SH-SY5Y (cell line): ENCODE measurements around the gene SHISA7.

Experiments
- GATA2 ChIP-seq: IDR thresholded peaks from 2 replicates; pipeline ENCODE4 v1.6.1; 2011; ENCODE audit warnings: mild to moderate bottlenecking, low read depth, low read length
- GATA3 ChIP-seq: IDR thresholded peaks from 2 replicates; pipeline ENCODE4 v1.6.1; 2011; ENCODE audit warnings: low read depth, mild to moderate bottlenecking, low read length, moderate library complexity

The SHISA7 gene

DNA sequence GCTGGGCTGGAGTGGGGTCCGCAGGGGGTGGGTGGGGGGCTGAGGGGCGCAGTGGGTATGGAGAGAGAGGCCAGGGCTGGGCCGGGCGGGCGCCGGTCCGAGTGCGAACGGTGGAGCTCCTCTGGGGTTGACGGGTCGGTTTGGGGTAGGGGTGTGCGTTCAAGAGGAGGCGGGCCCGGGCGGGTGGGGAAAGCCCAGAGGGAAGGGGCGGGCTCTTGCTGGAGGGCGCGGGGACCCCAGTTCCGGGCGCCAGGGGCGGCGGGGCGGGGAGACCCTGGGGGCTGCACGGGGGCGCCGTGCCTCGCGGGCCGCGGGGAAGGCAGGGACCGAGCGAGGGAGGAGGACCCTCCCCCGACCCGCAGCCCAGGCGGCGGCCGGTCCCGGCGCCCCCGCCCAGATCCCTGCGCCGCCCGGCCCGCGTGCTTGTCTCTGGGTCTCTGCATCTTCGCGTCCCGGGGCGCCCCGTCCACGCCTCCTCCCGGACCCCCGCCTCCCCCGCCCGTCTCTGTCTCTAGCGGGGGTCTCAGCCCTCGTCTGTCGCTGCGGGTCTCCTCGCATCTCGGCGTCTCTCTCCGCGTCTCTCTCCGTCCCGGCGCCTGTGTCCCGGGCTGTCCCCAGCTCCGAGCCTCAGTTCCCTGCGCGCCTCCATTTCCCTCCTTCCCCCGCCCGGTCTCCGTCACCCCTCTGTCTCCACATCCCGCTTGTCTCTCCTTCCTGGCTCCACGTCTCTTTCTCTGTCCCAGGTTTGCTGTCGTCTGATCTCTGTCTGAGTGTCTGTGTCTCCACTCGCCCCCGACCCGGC lies 8.3 kb upstream of the SHISA7 start:
- no peak for TF ChIP-seq GATA2
- TF ChIP-seq GATA3 = no peak

DNA sequence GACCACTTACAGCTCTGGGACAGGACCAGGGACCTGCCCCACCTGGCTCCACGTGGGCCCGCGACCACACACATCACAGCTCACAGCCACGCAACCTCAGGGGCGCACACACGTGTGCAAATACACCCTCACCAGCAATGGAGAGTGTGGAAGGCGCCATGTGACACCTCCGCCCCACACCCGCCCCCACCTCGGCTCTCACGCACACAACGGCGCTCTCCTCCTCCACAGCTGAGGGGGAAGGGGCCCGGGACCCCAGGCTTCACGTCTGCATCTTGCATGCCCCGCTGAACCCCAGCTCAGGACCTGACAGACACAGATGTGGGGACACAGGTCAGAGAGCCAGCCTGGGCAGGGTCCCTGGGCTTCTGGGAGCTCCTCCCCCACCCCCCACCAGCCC lies 6.4 kb upstream of the SHISA7 start:
- TF ChIP-seq GATA2 = no peak

DNA sequence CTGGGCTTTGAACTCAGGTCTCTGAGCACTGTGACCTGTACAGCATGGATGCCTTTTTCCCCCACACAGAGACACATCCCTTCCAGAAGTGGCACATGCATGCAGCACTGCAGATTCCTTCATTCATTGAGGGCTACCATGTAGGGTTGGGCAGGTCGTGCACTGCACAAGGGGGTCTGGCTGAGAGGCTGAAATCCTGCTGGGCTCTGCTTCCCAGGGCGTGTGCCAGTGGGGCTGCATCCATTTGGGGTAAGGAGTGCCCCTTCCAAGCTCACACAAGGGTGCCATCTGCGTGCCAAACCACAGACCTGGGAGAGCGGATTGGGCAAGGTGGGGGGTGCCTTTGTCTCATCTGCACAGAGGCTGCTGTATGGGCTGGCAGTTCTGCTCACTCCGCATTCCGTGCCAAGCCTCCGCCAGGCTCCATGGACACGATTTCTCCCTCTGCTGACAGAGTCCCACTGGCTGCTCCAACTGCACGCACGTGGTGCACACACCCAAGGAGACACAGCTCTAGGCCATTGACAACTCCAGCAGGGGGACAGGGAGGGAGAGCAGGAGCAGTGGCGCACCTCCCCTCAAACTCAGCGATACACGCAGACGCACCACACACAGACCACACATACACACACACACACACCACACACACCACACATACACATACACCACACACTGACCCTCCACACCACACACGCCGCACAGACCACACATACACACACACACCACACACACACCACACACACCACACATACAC lies 4.5 kb upstream of the SHISA7 start:
- no peak for TF ChIP-seq GATA3
- no peak for TF ChIP-seq GATA2

DNA sequence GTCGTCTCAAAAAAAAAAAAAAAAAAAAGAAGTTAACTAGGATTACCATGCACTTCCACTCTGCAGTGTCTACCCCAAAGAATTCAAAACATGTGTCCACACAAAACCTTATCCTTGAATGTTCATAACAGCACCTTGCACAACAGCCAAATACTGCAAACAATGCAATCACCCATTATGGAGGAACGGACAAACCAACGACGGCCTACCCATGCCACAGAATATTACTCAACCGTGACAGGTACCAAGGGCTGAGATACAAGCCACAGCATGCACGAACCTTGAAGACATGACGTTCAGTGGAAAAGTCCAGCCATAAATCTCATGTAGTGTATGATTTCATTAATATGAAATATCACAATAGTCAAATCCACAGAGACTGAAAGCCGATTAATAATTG lies 3.0 kb upstream of the SHISA7 start:
- TF ChIP-seq GATA3 = no peak
- no peak for TF ChIP-seq GATA2

DNA sequence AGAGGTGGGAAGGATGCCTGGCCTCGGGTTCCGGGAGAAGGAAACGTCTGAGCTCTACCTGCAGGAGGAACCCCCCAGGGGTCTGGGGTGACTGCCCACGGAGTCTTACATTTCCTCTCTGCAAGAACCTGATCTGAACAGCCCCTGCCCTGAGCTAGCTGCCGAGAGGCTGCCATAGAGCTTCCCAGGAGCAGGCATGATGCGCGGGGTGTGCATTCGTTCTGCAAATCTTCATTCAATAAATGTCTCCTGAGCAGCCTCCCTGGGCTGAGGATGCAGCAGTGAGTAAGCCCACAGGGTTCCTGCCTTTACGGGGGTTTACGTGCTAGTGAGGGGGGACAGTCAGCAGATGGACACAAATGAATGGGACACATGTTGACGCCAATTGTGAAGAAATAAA lies 1.5 kb upstream of the SHISA7 start:
- TF ChIP-seq GATA3 (no peak), GATA2 (no peak)

DNA sequence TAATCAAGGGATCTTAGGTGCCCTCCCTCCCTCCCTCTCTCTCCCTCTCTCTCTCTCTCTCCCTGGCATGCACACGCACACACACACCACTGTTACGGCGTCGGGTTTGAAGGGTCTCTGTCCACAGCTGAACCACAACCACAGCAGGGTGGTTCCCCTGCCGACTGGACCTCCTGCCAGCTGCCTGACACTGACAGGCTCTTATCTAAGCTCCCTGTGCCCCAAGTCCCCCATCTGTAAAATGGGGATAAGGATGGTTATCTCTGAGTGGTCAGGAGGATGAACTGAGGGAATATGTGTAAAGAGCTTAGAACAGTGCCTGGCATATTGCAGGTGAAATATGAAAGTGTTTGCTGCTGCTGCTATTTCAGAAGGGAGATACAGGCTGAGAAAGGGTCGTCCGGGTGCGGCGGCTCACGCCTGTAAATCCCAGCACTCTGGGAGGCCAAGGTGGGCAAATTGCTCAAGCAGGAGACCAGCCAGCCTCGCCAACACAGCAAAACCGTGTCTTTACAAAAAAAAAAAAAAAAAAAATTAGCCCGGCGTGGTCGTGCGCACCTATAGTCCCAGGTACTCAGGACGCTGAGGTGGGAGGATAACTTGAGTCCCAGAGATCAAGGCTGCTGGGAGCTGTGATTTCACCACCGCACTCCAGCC lies 852 bp upstream of the SHISA7 start:
- no peak for TF ChIP-seq GATA3
- TF ChIP-seq GATA2 = no peak

DNA sequence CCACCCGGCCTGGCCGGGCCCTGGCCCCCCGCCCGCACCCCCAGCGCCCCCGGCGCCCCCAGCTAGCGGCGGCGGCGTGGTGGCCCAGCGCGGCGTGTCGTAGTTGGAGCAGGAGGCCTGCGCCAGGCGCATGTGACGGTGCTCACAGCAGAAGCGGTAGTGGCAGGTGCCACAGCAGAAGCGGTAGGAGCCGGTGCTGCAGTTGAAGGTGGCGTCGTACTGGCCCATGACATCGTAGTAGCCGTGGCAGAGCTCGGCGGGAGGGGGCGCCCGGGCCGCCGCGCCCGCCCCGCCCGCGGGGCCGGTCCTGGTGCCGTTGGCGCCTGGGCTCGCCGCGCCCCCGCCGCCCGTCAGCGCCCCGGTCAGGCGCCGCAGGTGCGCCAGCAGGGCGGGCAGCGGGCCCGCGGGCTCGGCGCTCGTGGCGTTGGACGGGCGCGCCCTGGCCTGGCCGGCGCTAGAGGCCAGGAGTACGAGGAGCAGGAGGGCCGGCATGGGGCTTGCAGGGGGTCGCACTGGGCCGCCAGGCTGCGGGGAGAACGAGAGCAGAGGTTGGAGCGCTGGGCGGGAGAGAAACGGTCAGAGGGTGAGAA lies 633 bp downstream of the SHISA7 start:
- no peak for TF ChIP-seq GATA3
- TF ChIP-seq GATA2 = no peak

DNA sequence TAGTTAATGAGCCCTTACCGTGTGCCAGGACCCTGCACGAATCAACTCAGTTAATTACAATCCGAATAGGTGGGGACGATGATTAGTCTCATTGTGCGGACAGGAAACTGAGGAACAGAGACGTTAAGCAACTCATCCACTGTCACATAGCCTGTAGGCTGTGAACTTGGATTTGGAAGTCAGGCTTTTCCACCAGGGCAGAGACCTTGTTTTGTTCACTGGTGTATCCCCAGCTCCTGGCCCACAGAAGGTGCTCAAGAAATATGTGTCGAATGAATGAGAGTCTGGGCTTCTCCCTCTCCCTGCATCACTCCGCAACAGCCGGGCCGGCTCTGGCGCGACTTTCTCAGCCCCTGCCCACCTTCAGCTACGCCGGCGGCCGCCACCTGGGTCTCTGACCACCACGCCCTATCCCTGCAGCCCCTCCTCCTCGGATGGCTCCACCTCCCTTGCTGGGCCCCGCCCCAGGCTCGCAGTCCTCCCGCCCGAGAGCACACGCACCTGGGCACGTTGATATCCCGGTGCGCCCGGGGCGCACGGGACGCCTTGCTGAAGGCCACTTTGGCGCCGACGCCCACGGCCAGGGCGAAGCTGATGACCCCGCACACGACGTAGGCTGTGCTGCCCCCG lies 1.3 kb downstream of the SHISA7 start:
- TF ChIP-seq GATA2 (no peak), GATA3 (no peak)

DNA sequence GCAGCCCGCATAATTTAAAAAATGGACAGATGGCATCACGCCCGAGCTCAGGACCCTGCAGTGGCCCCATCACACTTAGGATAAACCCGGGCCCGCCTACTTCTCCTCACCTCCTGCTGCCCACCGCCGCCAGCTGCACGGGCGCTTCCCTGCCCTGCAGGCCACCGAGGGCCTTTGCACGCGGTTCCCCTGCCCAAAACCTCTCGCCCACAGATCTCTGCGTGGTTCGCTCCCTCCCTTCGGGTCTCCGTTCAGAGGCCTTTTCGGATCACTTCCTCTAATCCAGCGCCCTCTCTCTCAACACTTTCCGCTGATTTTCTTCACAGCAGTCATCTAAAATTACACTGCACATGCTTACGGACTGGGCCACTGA lies 1.8 kb downstream of the SHISA7 start:
- TF ChIP-seq GATA2 = no peak
- TF ChIP-seq GATA3 = no peak

DNA sequence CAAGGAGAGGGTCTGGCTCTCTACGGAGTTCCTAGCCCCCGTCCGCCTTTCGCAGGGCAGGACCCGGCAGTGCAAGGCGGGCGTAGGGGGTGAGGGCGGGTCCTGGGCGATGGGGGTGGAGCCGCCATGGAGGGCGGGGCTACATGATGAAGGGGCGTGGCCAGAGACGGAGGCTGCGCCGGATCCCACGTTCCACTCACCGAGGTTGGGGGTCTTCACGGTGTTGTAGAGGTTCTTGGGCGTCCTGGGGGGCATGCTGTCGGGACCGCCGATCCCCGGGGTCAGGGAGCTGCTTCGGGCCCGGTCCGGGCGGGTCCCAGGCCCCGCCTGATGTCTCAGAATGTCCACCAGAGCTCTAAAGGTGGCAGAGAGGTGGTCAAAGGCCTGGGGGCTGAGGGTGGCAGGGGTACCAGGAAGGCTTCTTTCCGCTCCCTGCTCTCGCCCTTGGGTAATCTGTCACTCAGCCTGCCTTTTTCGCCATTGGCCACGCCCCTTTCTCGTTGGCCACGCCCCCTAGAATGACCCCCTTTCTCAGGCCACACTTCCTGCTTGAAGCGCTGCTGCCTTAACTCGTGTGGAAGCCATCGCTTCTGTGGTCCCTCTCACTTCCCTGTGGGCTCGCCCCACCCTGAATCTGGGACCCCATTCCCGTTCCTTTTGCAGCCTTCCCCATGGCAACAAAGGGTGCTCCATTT lies 2.5 kb downstream of the SHISA7 start:
- TF ChIP-seq GATA2 (no peak), GATA3 (no peak)

DNA sequence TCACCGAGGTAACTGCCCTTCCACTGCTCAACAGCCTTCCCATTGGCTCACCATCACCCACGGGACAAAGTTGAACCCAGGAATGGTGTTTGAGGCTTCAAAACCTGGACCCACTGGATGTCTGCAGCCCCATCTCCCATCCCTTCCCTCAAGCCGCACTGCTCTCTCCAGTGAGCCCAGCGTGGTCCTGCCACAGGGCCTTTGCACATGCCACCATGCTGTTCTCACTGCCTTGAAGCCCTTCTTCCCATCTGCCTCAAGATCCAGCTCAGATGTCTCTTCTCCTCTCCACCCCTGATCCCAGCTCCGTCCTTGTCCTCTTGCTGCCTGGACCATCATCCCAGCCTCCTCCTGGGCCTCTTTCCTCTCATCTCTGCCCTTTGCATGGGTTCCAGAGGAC lies 4.0 kb downstream of the SHISA7 start:
- TF ChIP-seq GATA2 (no peak), GATA3 (no peak)

DNA sequence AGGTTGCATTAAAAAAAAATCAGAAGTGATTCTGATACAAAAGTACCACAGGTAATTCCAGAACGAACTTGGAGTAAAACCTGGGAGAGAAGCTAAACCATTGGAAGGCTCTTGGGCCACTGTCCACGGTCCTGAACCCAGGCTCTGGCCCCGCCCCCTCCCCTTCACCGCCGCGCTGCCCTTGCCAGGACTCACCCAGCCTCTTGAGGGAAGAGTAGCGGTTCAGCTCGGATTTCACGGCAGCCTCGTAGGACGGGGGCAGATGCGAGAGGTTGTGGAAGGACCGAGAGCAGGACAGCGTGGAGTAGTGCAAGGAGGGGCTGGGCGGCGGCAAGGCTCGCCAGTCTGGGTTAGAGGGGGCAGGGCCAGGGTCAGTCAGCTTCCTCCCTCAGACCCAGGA lies 5.7 kb downstream of the SHISA7 start:
- no peak for TF ChIP-seq GATA2
- TF ChIP-seq GATA3 = no peak

DNA sequence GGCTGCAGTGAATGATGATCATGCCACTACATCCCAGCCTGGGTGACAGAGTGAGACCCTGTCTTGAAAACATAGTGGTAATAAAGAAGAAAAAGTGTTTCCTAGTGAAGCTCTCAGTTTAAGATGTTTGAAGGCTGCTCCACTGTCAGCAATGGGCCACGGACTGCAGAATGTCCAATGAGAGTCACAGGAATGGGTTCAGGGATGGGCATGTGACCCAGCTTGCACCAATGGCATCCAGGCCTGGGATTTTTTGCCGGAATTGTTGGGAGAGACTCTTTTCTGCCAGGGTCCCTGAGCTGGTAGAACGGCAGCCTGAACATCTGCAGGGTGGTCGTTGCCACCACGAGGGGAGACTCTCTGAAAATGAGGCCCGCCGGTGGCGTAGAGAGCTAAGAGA lies 6.3 kb downstream of the SHISA7 start:
- TF ChIP-seq GATA3 (no peak), GATA2 (no peak)
